Fibroblast of skin of right biceps (primary cell): ENCODE measurements around the gene SLC29A1.

Source experiments
- DNase-seq: peaks from one replicate; pipeline ENCODE4 v3.0.0-alpha.2; 2013

Gene SLC29A1

DNA sequence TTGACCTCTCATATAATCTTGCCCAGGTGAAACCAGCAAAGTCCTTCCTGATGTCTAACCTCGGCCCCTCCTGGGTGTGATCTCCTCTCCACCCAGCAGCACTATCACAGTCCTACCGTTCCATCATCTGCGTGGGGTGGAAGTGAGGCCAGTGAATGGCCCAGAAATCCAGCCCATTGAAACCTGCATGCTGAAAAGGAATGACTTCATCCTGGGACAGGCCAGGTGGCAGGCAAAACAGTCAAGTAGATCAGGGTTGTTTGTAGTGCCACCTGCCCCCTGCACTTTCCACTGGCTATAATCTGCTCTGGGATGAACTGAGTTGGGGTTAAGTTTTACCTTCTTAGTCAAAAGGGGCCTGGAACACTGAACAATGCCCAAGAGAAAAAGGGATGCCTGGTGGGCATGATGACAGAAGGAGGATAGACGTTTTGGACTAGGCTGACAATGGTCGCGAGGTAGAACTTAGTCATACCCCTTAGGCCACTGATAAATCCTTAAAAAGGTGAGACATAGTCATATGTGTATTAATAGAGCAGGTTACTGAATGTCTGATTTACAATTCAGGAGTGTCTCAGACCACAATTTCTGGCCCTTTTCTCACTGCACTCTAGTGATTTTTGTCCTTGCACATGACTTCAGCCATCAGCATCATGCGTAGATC, 15.4 kb downstream of the SLC29A1 start:
- no peak for DNase-seq

GRCh38 chr6:44243345-44243744, 19.9 kb downstream of the SLC29A1 start:
- DNase-seq = no peak

DNA sequence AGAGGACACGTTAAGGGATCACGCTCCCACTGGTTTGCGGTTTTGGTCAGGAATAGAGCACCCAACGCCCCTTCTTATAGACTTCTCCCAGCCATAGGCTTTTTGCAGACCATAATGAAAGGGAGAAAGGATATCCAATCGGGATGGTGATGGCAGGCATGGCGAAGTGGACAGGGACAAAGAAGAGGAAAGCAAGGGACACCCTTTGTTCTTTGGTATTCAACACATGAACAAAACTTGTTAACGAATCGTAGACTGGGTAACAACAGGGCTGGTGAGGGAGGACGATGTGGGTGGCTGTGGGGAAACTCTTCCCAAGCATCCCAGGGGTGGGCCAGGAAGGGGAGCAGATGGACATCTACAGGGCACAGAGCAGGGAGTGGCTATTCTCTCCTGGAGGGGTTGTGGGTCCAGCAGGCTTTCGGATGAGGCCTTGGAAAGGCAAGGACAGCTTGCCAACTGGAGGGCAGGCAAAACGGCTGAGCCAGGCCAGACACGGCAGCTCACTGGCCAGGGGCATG, 22.1 kb downstream of the SLC29A1 start:
- DNase-seq = no peak

DNA sequence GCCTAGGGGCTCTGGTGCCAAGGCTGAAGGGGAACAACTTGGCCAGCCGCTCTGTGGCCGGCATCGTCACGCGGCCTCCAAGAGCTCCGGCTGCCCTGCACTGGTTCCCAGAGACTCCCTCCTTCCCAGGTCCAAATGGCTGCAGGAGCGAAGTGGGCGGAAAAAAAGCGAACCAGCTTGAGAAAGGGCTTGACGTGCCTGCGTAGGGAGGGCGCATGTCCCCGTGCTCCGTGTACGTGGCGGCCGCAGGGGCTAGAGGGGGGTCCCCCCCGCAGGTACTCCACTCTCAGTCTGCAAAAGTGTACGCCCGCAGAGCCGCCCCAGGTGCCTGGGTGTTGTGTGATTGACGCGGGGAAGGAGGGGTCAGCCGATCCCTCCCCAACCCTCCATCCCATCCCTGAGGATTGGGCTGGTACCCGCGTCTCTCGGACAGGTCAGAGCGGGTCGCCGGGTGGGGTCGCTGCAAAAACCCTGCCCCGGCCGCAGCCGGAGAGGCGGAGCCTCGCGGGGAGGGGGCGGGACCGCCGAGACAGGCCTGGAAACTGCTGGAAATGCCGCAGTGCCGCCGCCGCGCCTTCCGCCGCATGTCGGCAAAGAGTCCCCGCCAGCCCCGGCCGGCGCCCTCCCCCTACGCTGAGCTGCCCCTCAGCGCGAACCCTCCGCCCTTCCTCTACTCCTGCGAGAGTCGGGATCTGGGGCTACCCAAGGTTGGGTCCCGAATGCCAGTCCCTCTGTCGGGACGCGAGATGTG, 22.7 kb downstream of the SLC29A1 start:
- peak; percentile 83 for DNase-seq

- peak; percentile 98 for DNase-seq
These were observed 23.4 kb downstream of the SLC29A1 start, which contains the start of gene HSP90AB1 for GRCh38 chr6:44246663-44247337. TSS of gene HSP90AB1 (plus strand) at chr6:44247101. CDS start at chr6:44248630, 1,529 bp downstream.

DNA sequence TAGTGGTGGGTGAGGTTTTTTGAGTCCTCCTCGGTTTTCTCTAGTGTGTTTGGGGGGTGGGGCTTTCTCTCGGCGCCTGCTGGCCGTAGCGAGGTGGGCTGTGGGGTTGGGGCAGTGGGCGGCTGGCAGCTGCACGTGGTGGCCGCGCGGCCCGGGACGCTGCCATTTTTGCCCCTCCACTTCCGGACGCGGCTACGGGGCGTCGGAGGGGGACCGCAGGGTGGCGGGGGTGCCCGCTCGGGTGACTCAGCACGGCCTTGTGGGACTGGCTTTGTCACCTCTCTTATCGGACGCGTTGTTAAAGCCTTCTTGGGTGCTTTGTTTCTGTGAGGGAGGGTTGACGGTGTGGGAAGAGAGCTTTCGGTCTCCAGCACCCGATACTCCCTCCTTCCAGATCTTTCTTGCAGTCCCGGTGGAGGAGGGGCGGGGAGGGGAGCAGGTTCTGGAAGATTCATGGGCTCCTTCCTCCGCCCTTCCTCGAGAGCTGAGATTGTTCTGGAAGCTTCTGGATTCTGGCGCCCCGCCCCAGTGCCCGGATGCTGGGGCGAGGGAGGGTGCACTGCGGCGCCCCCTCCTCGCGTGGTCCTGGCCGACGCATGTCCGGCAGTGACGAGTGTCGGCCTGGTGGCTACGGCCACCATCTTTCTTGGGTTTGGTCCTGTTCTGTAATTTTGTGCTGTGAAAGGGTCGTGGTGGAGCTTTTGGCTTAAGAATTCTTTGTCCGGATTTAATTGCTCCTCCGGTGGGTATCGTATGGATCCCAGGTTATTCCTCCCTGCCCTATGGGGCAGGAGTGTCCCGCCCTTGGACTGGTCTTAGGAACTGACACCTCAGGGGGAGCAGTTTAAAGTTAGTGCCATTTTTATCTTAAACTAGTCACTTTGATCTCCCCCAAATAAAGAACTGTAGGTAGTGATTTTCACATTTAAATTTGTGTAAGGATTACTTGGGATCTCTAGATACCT, 24.2 kb downstream of the SLC29A1 start:
- peak; percentile 61 for DNase-seq

GRCh38 chr6:44248579-44248978, 25.2 kb downstream of the SLC29A1 start:
- DNase-seq = no peak

GRCh38 chr6:44249082-44249748, 25.8 kb downstream of the SLC29A1 start:
- DNase-seq = no peak

GRCh38 chr6:44250067-44250717, 26.8 kb downstream of the SLC29A1 start:
- DNase-seq = no peak

GRCh38 chr6:44250718-44251123, 27.3 kb downstream of the SLC29A1 start:
- DNase-seq = no peak

DNA sequence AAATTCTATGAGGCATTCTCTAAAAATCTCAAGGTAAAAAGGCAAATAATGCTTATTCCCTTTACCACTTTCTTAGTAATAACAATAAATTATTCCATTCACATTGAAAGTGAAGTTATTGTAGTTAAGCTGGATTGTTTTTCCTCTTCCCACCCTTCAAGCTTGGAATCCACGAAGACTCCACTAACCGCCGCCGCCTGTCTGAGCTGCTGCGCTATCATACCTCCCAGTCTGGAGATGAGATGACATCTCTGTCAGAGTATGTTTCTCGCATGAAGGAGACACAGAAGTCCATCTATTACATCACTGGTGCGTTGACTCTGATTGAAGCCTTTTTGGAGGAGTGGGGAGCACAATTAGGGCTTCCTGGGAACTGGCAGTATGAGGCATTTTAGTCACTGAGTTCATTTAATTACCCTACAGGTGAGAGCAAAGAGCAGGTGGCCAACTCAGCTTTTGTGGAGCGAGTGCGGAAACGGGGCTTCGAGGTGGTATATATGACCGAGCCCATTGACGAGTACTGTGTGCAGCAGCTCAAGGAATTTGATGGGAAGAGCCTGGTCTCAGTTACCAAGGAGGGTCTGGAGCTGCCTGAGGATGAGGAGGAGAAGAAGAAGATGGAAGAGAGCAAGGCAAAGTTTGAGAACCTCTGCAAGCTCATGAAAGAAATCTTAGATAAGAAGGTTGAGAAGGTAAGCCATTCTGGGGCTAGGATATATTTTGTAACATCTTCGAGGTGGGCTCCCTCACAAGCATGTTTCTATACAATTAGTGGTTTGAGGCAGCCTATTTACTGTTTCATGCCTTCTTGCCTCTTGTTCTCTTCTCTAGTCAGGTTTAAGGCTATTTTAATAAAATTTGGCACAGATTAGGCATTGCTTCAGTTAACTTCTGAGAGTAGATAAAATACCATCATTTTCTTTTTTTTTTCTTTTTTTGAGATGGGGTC, 28.5 kb downstream of the SLC29A1 start:
- DNase-seq = no peak

- peak; percentile 39 for DNase-seq
These were observed 30.1 kb downstream of the SLC29A1 start for GRCh38 chr6:44253307-44254101.

DNA sequence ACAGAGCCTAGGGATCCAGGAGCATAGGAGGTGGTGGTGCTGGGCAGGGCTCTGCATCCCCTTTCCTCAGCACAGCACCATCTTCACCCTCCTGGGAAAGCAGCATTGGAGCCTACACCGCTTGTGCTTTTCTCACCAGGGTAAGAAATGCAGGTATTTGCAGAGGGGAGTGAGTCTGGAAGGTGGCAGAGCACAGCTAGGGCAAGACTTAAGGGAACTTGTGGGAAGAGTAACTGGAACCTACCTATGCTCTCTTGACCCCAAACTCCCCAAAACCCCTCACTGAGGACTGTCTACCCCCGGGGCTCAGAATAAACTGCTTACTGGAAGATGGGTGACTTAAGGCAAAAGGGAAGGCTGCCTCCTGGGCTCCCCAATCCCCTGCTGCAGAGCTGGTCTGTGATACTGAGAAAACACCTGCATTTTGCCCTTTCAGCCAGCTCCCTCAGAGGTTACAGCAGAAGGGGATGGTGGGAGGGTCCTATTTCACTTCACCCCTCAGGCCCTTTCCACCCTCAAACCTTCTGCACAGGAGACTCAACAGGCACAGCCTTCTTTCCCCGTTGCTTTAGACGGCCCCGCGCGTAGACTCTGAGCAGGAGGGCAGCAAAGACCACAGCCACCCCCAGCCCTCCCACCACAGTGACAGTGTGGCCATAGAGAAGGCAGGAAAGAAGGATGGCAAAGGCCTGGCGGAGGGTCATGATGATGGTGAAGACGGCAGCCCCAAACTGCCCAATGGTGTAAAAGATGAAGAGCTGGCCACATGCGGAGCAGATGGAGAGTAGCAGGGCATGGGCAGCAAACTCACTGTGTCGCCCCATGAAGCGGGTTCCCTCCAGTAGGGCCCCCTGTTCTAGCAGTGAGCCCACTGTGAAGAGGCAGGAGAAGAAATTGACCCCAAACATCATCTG, 31.1 kb downstream of the SLC29A1 start:
- no peak for DNase-seq

GRCh38 chr6:44255105-44255808, 31.9 kb downstream of the SLC29A1 start:
- peak; percentile 17 for DNase-seq

GRCh38 chr6:44255871-44256774, 32.7 kb downstream of the SLC29A1 start:
- DNase-seq = no peak

DNA sequence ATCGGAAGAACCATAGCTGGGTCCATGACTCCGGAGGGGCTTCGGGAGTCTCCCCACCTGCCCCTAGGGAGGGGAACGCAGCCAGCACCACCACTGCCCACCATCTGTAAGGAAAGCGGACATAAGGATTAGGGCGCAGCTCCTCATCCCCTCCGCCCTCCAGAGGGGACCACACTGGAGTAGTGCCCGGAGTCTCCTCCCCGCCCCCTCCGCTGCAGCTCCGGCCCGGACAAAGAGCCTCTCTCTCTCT, 33.3 kb downstream of the SLC29A1 start:
- DNase-seq = no peak
